Hepatocyte (in vitro differentiated cells): ENCODE measurements around the gene GPM6B. TPM values are rescaled to one million over a fixed set of nuclear protein-coding genes. Genes with fewer than 3 reads are reported as not detected.
A peak's percentile ranks its signal among the peaks of the same experiment; 100 is the strongest.
"Not testable (repeated sequence)": the region's sequence is repeated elsewhere in the genome, so short reads cannot be mapped to it uniquely, and the experiment has no call there.

ENCODE experiments used
- DNase-seq: peaks from one replicate; pipeline ENCODE4 v3.0.0-alpha.2; 2016; ENCODE audit warnings: low spot score
- H2AFZ ChIP-seq: fragments of 200-600 bp; sonication (generic); 2 replicates; pipeline ENCODE4 v1.6.0; 2016; ENCODE audit warnings: antibody characterized with exemption, mild to moderate bottlenecking
- H3K27ac ChIP-seq: fragments of 200-600 bp; sonication (generic); 2 replicates; pipeline ENCODE4 v1.5.1; 2016; ENCODE audit warnings: mild to moderate bottlenecking
- H3K27me3 ChIP-seq: fragments of 200-600 bp; sonication (generic); 2 replicates; pipeline ENCODE4 v1.6.1; 2016
- H3K36me3 ChIP-seq: fragments of 200-600 bp; sonication (generic); replicated peaks from 2 replicates; pipeline ENCODE4 v1.5.1; 2016; ENCODE audit warnings: low read depth; ENCODE audit not compliant: insufficient read depth
- H3K4me1 ChIP-seq: fragments of 200-600 bp; sonication (generic); 2 replicates; pipeline ENCODE4 v1.5.1; 2016; ENCODE audit warnings: mild to moderate bottlenecking, moderate library complexity; ENCODE audit not compliant: insufficient read depth
- H3K4me2 ChIP-seq: fragments of 200-600 bp; sonication (generic); 2 replicates; pipeline ENCODE4 v1.6.0; 2016
- H3K4me3 ChIP-seq: fragments of 200-600 bp; sonication (generic); 2 replicates; pipeline ENCODE4 v1.5.1; 2016; ENCODE audit warnings: mild to moderate bottlenecking
- H3K79me2 ChIP-seq: fragments of 200-600 bp; sonication (generic); 2 replicates; pipeline ENCODE4 v1.6.0; 2017; ENCODE audit warnings: mild to moderate bottlenecking
- H3K9me2 ChIP-seq: fragments of 200-600 bp; sonication (generic); replicated peaks from 2 replicates; pipeline ENCODE4 v1.6.0; 2017; ENCODE audit warnings: mild to moderate bottlenecking; ENCODE audit not compliant: insufficient read depth
- H3K9me3 ChIP-seq: fragments of 200-600 bp; sonication (generic); 2 replicates; pipeline ENCODE4 v1.5.1; 2016; ENCODE audit warnings: low read depth, mild to moderate bottlenecking
- H4K20me1 ChIP-seq: fragments of 200-600 bp; sonication (generic); 2 replicates; pipeline ENCODE4 v1.6.0; 2016; ENCODE audit warnings: mild to moderate bottlenecking; ENCODE audit not compliant: insufficient read depth, poor library complexity, severe bottlenecking
- EZH2 ChIP-seq: fragments of 200-600 bp; sonication (generic); IDR thresholded peaks from 2 replicates; pipeline ENCODE4 v1.6.1; 2016; ENCODE audit warnings: antibody characterized with exemption, mild to moderate bottlenecking, borderline replicate concordance
- EZH2phosphoT487 ChIP-seq: fragments of 200-600 bp; sonication (generic); IDR thresholded peaks from one replicate; pipeline ENCODE4 v1.6.1; 2018; ENCODE audit warnings: antibody characterized with exemption, mild to moderate bottlenecking, low read depth, moderate library complexity; ENCODE audit not compliant: unreplicated experiment, severe bottlenecking
- WGBS: methylation state at CpG from one replicate; pipeline ENCODE4 v1.1.6; 2016; ENCODE audit warnings: low lambda C conversion rate; ENCODE audit errors: missing lambda C conversion rate; 5-methylcytosine and 5-hydroxymethylcytosine counted together
- polyA plus RNA-seq: library from polyadenylated mRNA; unstranded; fragments of >200 nt; fragmentation: Nextera tagmentation; extraction: Ambion mirVana; gene quantifications from 2 replicates; pipeline ENCODE4 v1.2.1, GENCODE V29; 2016
- total RNA-seq: library from RNA; depleted of rRNA; stranded (reverse); fragments of >200 nt; gene quantifications from 2 replicates; pipeline ENCODE4 v1.2.3, GENCODE V29; 2014
- TF ChIP-seq, protein P1 (sequence below): fragments of 200-600 bp; sonication (generic); IDR thresholded peaks from 2 replicates; pipeline ENCODE4 v1.5.1; 2016; ENCODE audit warnings: antibody characterized with exemption, mild to moderate bottlenecking; ENCODE audit not compliant: poor library complexity

Gene GPM6B
- total and polyA plus RNA-seq, 2 experiments from 2014 or later = 6.8 to 9.0 TPM

DNA sequence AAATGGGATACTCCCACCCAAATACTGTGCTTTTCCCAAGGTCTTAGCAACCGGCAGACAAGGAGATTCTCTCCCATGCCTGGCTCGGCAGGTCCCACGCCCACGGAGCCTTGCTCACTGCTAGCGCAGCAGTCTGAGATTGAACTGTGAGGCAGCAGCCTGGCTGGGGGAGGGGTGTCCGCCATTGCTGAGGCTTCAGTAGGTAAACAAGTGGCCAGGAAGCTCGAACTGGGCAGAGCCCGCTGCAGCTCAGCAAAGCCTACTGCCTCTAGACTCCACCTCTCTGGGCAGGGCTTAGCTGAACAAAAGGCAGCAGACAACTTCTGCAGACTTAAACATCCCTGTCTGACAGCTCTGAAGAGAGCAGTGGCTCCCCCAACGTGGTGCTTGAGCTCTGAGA is 92.0 kb downstream of the GPM6B start:
- not testable (repeated sequence) for H2AFZ ChIP-seq, H3K9me2 ChIP-seq, H3K4me1 ChIP-seq, H3K4me3 ChIP-seq, H3K9me3 ChIP-seq, H3K36me3 ChIP-seq, H3K27ac ChIP-seq, H3K4me2 ChIP-seq, H3K27me3 ChIP-seq, H4K20me1 ChIP-seq
- 64% methylated on average over 9 of the region's 9 CpGs for WGBS
- peaks cover 57% of the 10 kb centered on the region for H3K79me2 ChIP-seq
- peak; percentile 31 for DNase-seq

DNA sequence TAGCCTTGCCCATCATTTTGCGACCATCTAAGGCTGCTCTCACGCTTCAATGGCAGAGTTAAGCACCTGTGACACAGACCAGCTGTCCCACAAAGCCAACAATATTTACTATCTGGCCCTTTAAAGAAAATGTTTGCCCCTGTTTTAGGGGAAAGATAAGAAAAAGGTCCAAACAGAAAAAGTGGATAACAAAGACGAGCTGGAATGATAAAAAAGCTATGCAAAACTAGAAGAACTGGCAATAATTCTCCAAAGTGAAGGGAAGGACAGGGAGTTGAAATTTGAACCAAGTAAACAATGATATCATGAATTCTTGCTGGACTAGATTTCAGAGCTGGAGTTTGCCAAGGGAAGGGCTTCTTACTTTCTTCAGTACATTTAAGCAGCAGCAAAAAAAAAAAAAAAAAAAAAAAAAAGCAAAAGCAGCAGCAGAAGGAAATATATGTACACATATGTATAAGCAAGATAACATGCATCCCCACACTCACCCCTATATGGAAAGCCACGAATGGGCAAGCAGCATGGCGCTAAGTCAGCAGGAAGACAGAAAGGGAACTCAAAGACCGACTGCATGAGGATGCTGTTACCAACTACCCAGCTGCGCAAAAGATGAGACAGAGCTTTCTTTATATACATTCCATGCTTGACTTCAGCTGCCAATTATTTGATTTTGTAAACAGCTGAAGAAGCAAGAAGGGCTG is 94.9 kb downstream of the GPM6B start:
- Histone ChIP-seq H2AFZ (no peak overlapping the region), H4K20me1 (no peaks in the 10 kb centered on the region), H3K9me2 (no peaks in the 10 kb centered on the region), H3K79me2 (peaks cover 49% of the 10 kb centered on the region), H3K4me1 (peaks cover 7% of the 10 kb centered on the region), H3K27me3 (no peaks in the 10 kb centered on the region), H3K4me2 (peak overlapping the region; percentile 52), H3K9me3 (no peaks in the 10 kb centered on the region), H3K36me3 (no peaks in the 10 kb centered on the region), H3K27ac (peak overlapping the region; percentile 74), H3K4me3 (no peak overlapping the region)
- 49% methylated on average over 7 of the region's 7 CpGs for WGBS
- peak; percentile 41 for DNase-seq
- TF ChIP-seq, protein P1, sequence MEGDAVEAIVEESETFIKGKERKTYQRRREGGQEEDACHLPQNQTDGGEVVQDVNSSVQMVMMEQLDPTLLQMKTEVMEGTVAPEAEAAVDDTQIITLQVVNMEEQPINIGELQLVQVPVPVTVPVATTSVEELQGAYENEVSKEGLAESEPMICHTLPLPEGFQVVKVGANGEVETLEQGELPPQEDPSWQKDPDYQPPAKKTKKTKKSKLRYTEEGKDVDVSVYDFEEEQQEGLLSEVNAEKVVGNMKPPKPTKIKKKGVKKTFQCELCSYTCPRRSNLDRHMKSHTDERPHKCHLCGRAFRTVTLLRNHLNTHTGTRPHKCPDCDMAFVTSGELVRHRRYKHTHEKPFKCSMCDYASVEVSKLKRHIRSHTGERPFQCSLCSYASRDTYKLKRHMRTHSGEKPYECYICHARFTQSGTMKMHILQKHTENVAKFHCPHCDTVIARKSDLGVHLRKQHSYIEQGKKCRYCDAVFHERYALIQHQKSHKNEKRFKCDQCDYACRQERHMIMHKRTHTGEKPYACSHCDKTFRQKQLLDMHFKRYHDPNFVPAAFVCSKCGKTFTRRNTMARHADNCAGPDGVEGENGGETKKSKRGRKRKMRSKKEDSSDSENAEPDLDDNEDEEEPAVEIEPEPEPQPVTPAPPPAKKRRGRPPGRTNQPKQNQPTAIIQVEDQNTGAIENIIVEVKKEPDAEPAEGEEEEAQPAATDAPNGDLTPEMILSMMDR = no peak
- no peak for TF ChIP-seq EZH2phosphoT487
- TF ChIP-seq EZH2 = no peak

DNA sequence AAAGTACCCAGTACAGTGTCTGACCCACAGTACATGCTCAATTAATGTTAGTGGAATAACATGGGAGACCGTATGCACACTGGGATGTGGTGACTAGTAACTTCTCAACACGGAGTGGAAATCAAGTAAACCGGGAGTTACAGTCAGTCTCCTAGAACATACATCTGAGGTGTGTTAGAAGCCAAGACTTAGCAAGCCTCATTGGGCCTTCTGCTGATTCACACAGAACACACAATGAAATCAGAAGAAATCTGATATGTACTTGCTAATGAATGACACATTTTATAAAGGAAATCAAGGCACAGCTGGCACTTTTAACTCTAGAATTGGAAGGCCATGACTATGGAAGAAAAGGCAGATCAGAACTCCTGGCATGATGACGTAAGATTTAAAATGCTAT is 95.5 kb downstream of the GPM6B start:
- no peaks in the 10 kb centered on the region for H3K36me3 ChIP-seq
- H3K9me3 ChIP-seq = no peaks in the 10 kb centered on the region
- no peak overlapping the region for H2AFZ ChIP-seq
- no peaks in the 10 kb centered on the region for H3K9me2 ChIP-seq
- peak overlapping the region; percentile 74 for H3K27ac ChIP-seq
- H3K4me2 ChIP-seq = peak overlapping the region; percentile 52
- DNase-seq = no peak
- peaks cover 7% of the 10 kb centered on the region for H3K4me1 ChIP-seq
- H4K20me1 ChIP-seq = no peaks in the 10 kb centered on the region
- peaks cover 45% of the 10 kb centered on the region for H3K79me2 ChIP-seq
- TF ChIP-seq EZH2 (no peak), EZH2phosphoT487 (no peak)
- TF ChIP-seq, protein P1 = no peak
- 80% methylated on average over 4 of the region's 4 CpGs for WGBS
- H3K4me3 ChIP-seq = no peak overlapping the region
- no peaks in the 10 kb centered on the region for H3K27me3 ChIP-seq

Other genes with a start within 250 kb of the GPM6B start
- gene EGFL6, start 247.5 kb downstream of the GPM6B start, total RNA-seq = 115 and 116 TPM in 2 replicates
- 131 and 144 TPM in 2 replicates for gene EGFL6, start 247.5 kb downstream of the GPM6B start, polyA plus RNA-seq
- 5.4 and 5.5 TPM in 2 replicates for gene TCEANC, start 164.0 kb downstream of the GPM6B start, total RNA-seq
- 1.8 and 2.0 TPM in 2 replicates for gene TCEANC, start 164.0 kb downstream of the GPM6B start, polyA plus RNA-seq
- gene RAB9A, start 128.0 kb downstream of the GPM6B start, total RNA-seq = 66.1 and 73.0 TPM in 2 replicates
- gene RAB9A, start 128.0 kb downstream of the GPM6B start, polyA plus RNA-seq = 51.2 and 53.9 TPM in 2 replicates
- gene TRAPPC2, start 82.5 kb downstream of the GPM6B start, total RNA-seq = 23.4 and 24.8 TPM in 2 replicates
- gene TRAPPC2, start 82.5 kb downstream of the GPM6B start, polyA plus RNA-seq = 11.7 and 15.8 TPM in 2 replicates
- 23.5 and 27.6 TPM in 2 replicates for gene OFD1, start 82.3 kb downstream of the GPM6B start, total RNA-seq
- gene OFD1, start 82.3 kb downstream of the GPM6B start, polyA plus RNA-seq = 23.5 and 30.6 TPM in 2 replicates
- gene GEMIN8, start 212.8 kb upstream of the GPM6B start, total RNA-seq = 12.5 and 15.8 TPM in 2 replicates
- 12.4 and 12.5 TPM in 2 replicates for gene GEMIN8, start 212.8 kb upstream of the GPM6B start, polyA plus RNA-seq